Measurements from ENCODE around the gene PTPRCAP.
"Not testable (repeated sequence)": the region's sequence is repeated elsewhere in the genome, so short reads cannot be mapped to it uniquely, and the experiment has no call there.

PTPRCAP gene

DNA sequence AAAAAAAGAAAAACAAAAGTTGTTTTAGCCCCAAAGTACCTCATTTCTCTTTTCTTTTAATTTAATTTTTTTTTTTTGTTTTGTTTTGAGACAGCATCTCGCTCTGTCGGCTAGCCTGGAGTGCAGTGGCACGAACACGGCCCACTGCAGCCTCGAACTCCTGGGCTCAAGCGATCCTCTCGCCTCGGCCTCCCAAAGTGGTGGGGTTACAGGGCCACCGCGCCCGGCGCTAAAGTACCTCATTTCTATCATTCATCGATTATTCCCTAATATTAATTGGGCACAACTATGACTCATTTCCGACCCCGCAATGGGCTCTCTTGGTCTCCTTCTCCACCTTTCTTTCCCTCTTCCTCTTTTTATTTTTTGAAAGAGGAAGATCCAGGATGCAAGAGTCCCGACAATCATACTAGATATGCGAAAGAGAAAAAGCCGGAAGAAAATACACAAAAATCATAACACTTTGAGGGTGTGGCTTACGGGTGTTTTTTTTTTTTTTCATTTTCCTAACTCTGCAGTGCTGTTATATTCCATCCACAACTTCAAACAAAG lies 44.9 kb upstream of the PTPRCAP start:
- H3K4me3 ChIP-seq (ENCODE audit: low read depth, low read length): peak overlapping the region; percentile 81
- TF ChIP-seq, protein P1, sequence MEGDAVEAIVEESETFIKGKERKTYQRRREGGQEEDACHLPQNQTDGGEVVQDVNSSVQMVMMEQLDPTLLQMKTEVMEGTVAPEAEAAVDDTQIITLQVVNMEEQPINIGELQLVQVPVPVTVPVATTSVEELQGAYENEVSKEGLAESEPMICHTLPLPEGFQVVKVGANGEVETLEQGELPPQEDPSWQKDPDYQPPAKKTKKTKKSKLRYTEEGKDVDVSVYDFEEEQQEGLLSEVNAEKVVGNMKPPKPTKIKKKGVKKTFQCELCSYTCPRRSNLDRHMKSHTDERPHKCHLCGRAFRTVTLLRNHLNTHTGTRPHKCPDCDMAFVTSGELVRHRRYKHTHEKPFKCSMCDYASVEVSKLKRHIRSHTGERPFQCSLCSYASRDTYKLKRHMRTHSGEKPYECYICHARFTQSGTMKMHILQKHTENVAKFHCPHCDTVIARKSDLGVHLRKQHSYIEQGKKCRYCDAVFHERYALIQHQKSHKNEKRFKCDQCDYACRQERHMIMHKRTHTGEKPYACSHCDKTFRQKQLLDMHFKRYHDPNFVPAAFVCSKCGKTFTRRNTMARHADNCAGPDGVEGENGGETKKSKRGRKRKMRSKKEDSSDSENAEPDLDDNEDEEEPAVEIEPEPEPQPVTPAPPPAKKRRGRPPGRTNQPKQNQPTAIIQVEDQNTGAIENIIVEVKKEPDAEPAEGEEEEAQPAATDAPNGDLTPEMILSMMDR (IDR thresholded peaks at IDR 0.05; ENCODE audit: borderline replicate concordance, insufficient read depth, low read depth, low read length): no peak

DNA sequence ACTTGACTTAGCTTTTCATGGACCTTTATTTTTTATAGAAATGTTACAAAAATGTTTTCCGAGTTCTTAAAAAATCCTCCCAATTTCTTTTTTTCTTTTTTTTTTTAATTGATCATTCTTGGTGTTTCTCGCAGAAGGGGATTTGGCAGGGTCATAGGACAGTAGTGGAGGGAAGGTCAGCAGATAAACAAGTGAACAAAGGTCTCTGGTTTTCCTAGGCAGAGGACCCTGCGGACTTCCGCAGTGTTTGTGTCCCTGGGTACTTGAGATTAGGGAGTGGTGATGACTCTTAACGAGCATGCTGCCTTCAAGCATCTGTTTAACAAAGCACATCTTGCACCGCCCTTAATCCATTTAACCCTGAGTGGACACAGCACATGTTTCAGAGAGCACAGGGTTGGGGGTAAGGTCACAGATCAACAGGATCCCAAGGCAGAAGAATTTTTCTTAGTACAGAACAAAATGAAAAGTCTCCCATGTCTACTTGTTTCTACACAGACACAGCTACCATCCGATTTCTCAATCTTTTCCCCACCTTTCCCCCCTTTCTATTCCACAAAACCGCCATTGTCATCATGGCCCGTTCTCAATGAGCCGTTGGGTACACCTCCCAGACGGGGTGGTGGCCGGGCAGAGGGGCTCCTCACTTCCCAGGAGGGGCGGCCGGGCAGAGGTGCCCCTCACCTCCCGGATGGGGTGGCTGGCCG lies 40.0 kb upstream of the PTPRCAP start:
- not testable (repeated sequence) for H3K4me3 ChIP-seq (ENCODE audit: low read depth, low read length)

DNA sequence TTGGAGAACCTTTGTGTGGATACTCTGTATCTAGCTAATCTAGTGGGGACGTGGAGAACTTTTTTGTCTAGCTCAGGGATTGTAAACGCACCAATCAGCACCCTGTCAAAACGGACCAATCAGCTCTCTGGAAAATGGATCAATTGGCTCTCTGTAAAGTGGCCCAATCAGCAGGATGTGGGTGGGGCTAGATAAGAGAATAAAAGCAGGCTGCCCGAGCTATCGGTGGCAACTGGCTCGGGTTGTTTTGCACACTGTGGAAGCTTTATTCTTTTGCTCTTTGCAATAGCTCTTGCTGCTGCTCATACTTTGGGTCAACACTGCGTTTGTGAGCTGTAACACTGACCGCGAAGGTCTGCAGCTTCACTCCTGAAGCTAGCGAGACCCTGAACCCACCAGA lies 39.2 kb upstream of the PTPRCAP start:
- not testable (repeated sequence) for H3K4me3 ChIP-seq (ENCODE audit: low read depth, low read length)

DNA sequence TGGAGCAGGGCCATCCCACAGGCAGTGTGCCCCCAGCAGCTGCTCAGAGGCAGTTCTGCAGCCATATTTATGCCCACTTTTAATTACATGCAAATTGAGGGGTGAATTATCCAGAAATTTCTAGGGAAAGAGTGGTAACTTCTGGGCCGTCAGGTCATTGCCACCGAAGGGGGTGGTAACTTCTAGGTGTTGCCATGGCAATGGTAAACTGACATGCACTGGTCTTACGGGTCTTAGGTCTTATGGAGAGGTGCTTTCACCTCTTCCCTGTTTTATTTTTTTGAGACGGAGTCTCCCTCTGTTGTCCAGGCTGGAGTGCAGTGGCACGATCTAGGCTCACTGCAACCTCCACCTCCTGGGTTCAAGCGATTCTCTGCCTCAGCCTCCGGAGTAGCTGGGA lies 35.4 kb upstream of the PTPRCAP start:
- H3K4me3 ChIP-seq (ENCODE audit: low read depth, low read length): no peak overlapping the region
- TF ChIP-seq, protein P1 (IDR thresholded peaks at IDR 0.05; ENCODE audit: borderline replicate concordance, insufficient read depth, low read depth, low read length): no peak

DNA sequence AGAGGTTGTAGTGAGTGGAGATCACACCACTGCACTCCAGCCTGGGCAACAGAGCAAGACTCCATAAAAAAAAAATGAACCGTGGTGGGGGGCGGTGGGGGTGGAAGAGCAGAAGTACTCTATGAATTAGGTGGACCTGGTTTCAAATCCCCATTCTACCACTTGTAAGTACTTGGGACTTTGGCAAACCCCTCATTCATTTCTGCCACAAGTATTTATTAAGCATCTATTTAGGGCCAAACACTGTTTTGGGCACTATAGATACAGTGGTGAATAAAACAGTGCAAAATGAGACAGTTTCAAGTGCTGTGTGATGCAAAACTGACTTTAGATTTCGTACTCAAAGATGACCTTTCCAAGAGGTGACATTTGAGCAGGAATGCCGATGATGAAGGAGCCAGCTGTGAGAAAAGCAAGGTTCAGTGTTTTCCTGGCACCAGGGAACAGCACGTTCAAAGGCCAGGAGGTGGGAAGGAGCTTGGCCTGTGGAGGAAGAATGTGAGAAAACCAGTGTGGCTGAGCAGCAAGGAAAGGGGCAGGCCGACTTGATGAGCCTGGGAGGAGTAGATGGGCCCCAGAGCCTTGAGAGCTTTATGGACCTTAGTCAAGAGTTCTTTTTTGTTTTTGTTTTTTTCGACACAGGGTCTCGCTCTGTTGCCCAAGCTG lies 33.0 kb upstream of the PTPRCAP start:
- TF ChIP-seq, protein P1 (IDR thresholded peaks at IDR 0.05; ENCODE audit: borderline replicate concordance, insufficient read depth, low read depth, low read length): no peak
- H3K4me3 ChIP-seq (ENCODE audit: low read depth, low read length): no peak overlapping the region

DNA sequence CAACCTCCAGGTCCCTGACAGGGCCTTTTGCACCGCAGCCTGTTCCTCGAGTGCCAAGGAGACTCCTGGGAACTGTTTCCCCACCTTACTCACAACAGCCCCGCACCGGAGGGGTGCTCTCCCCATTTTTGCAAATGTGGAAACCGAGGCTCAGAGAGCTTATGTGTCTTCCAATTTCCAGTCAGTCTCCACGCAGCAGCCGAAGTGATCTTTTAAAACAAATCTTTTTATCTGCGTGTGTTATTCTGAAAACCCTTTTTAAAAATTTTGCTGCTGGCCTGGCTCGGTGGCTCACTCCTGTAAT lies 32.0 kb upstream of the PTPRCAP start:
- TF ChIP-seq, protein P1 (IDR thresholded peaks at IDR 0.05; ENCODE audit: borderline replicate concordance, insufficient read depth, low read depth, low read length): no peak
- peak overlapping the region; percentile 62 for H3K4me3 ChIP-seq (ENCODE audit: low read depth, low read length)

DNA sequence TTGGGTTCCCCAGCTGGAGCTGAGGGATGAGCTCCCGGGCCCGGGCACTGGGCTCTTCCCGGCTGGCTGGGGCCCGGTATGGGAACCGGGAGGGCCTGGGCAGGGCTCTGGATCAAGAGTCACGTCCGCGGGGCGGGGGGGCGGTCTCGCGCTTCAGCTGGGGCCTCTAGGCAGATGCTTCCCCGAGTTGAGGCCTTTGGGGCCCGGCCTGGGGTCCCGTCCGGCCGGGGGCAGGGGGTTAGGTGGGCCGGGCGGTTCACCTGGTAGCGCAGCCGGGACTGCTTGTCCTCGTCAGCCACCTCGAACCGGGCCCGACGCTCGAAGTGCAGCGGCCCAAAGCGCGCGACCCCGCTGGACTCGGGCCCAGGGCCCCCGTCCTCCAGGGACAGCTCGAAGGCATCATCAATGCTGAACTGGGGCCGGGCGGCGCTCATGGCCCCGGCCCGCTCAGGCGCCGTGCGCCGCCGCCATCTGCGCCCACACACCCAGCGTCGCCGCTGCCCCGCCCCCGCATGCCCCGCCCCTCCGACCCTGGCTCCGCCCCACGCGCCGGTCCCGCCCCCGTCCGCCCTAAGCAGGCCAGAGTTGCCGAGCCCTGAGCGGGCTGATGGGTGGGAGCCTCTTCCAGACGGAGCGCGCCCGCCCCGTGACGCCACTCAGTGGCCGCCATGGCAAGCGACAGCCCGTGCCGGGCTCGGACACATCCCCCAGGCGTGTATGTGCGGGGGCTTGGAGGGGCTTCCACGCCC lies 31.5 kb upstream of the PTPRCAP start, which contains the start of gene TMEM134:
TMEM134 (minus strand) TSS at position 493 of the 749 bp plus-strand sequence; CDS start at position 434, 59 bp downstream.
- H3K4me3 ChIP-seq (ENCODE audit: low read depth, low read length): peak within 1 kb of the TSS; percentile 88
- TF ChIP-seq, protein P1 (IDR thresholded peaks at IDR 0.05; ENCODE audit: borderline replicate concordance, insufficient read depth, low read depth, low read length): peak; percentile 66

DNA sequence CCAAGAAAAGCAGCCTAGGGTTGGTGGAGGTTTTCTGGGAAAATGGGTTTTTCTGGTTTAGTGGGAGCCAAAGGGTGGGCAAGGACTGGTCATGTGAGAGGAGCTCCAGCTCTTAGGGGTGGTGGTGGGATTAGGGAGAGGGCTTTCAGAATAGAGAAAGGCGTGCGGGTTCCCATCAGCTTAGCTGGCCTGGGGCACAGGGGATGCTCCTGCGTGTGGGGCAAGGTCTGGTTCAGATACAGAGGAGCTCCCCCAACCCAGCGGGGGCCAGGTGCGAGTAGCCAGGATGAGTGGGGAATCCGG lies 30.9 kb upstream of the PTPRCAP start:
- TF ChIP-seq, protein P1 (IDR thresholded peaks at IDR 0.05; ENCODE audit: borderline replicate concordance, insufficient read depth, low read depth, low read length): no peak
- H3K4me3 ChIP-seq (ENCODE audit: low read depth, low read length): peak overlapping the region; percentile 88
